Anterior cingulate cortex (tissue), 58 donors: ENCODE measurements around the gene RNF19B.
"Not testable (repeated sequence)": the region's sequence is repeated elsewhere in the genome, so short reads cannot be mapped to it uniquely, and the experiment has no call there.

ENCODE experiments used
- DNase-seq, 58 donors: peaks; one replicate each; lab custom pipeline; 2025; lab: John Stamatoyannopoulos, UW

RNF19B gene

GRCh38 chr1:32964461-32965250 is at the start of gene RNF19B:
RNF19B (minus strand) TSS chr1:32964809; CDS start chr1:32964685, 124 bp downstream.
- DNase-seq = peak; percentile 59 to 97 (median 92)

GRCh38 chr1:33013791-33014190 is 49.2 kb upstream of the RNF19B start:
- no peak for DNase-seq

GRCh38 chr1:33012165-33012564 is 47.6 kb upstream of the RNF19B start:
- no peak for DNase-seq

GRCh38 chr1:33010932-33011731 is 46.5 kb upstream of the RNF19B start:
- peak in 12 of 58 donors; percentile 3 to 63 (median 36) for DNase-seq

- no peak for DNase-seq
Measured at GRCh38 chr1:33009561-33009960, 45.0 kb upstream of the RNF19B start.

- DNase-seq = no peak
Measured at GRCh38 chr1:33008051-33008914, 43.7 kb upstream of the RNF19B start.

GRCh38 chr1:33007190-33008050 is 42.8 kb upstream of the RNF19B start:
- DNase-seq = peak in 28 of 58 donors; percentile 11 to 72 (median 34)

- DNase-seq = peak in 1 of 58 donors; percentile 30
Measured at GRCh38 chr1:33005838-33006421, 41.3 kb upstream of the RNF19B start.

- DNase-seq = peak in 3 of 58 donors; percentile 4 to 7 (median 5)
Measured at GRCh38 chr1:33005117-33005837, 40.7 kb upstream of the RNF19B start.

- DNase-seq = no peak
Measured at GRCh38 chr1:33004613-33005012, 40.0 kb upstream of the RNF19B start.

GRCh38 chr1:33003657-33004056 is 39.0 kb upstream of the RNF19B start:
- DNase-seq = no peak

GRCh38 chr1:33002006-33002405 is 37.4 kb upstream of the RNF19B start:
- no peak for DNase-seq

- no peak for DNase-seq
Measured at GRCh38 chr1:33001282-33001681, 36.7 kb upstream of the RNF19B start.

- no peak for DNase-seq
Measured at GRCh38 chr1:33000427-33001026, 35.9 kb upstream of the RNF19B start.

GRCh38 chr1:32998997-32999396 is 34.4 kb upstream of the RNF19B start:
- DNase-seq = peak in 1 of 58 donors; percentile 5

- DNase-seq = peak in 2 of 58 donors; percentile 8 to 15
Measured at GRCh38 chr1:32998064-32998463, 33.5 kb upstream of the RNF19B start.

- no peak for DNase-seq
Measured at GRCh38 chr1:32997381-32997891, 32.8 kb upstream of the RNF19B start.

GRCh38 chr1:32993324-32993636 is 28.7 kb upstream of the RNF19B start:
- not testable (repeated sequence) for DNase-seq
